Suprapubic skin (tissue), 4 donors: Measurements from ENCODE around the gene HEXIM1. TPM values are rescaled to one million over a fixed set of nuclear protein-coding genes. Genes with fewer than 3 reads are reported as not detected.

Experiments used
- DNase-seq, 2 donors: peaks; one replicate each; pipeline ENCODE4 v3.0.0-alpha.2; 2019; ENCODE audit warnings: low spot score in 2 of 2
- H3K27ac ChIP-seq: fragments of 200-600 bp; sonication (generic); one replicate; pipeline ENCODE4 v1.5.1; 2019
- H3K27me3 ChIP-seq: fragments of 200-600 bp; sonication (generic); one replicate; pipeline ENCODE4 v1.5.1; 2019
- H3K36me3 ChIP-seq: fragments of 200-600 bp; sonication (generic); one replicate; pipeline ENCODE4 v1.5.1; 2019
- H3K4me1 ChIP-seq: fragments of 200-600 bp; sonication (generic); one replicate; pipeline ENCODE4 v1.5.1; 2019
- H3K4me3 ChIP-seq: fragments of 200-600 bp; sonication (generic); one replicate; pipeline ENCODE4 v1.5.1; 2019; ENCODE audit warnings: mild to moderate bottlenecking
- H3K9me3 ChIP-seq: fragments of 200-600 bp; sonication (generic); one replicate; pipeline ENCODE4 v1.5.1; 2019
- EP300 ChIP-seq: sonication (generic); formaldehyde crosslinking; IDR thresholded peaks from one replicate; pipeline ENCODE4 v1.6.1; 2017; ENCODE audit warnings: antibody characterized with exemption
- POLR2A ChIP-seq, 2 donors: fragments of 450-650 bp; IDR thresholded peaks; one replicate each; pipeline ENCODE4 v1.6.1; 2017; ENCODE audit warnings: antibody characterized with exemption in 2 of 2, mild to moderate bottlenecking in 2 of 2, moderate library complexity in 2 of 2
- POLR2AphosphoS5 ChIP-seq, 3 donors: sonication (generic); formaldehyde crosslinking; IDR thresholded peaks; one replicate each; pipeline ENCODE4 v1.6.1; 2017; ENCODE audit warnings: antibody characterized with exemption in 3 of 3
- WGBS: methylation state at CpG from one replicate; pipeline ENCODE4 v1.1.5; 2018; 5-methylcytosine and 5-hydroxymethylcytosine counted together
- total RNA-seq, 4 donors: library from RNA; depleted of rRNA; stranded (reverse); fragments of >200 nt; gene quantifications; one replicate each; pipeline ENCODE4 v1.1.0, GENCODE V29; 2016
- TF ChIP-seq, protein P1 (sequence below), 2 donors: fragments of 200-600 bp in 1 of 2; fragments of 450-650 bp in 1 of 2; sonication (generic) in 1 of 2; IDR thresholded peaks; one replicate each; pipeline ENCODE4 v1.5.1; 2016 to 2019; ENCODE audit warnings: antibody characterized with exemption in 2 of 2, mild to moderate bottlenecking in 1 of 2, moderate library complexity in 1 of 2

HEXIM1 gene
- total RNA-seq, 4 donors from 2014 or later, result 23.1 to 35.6 (median 27.8) TPM

DNA sequence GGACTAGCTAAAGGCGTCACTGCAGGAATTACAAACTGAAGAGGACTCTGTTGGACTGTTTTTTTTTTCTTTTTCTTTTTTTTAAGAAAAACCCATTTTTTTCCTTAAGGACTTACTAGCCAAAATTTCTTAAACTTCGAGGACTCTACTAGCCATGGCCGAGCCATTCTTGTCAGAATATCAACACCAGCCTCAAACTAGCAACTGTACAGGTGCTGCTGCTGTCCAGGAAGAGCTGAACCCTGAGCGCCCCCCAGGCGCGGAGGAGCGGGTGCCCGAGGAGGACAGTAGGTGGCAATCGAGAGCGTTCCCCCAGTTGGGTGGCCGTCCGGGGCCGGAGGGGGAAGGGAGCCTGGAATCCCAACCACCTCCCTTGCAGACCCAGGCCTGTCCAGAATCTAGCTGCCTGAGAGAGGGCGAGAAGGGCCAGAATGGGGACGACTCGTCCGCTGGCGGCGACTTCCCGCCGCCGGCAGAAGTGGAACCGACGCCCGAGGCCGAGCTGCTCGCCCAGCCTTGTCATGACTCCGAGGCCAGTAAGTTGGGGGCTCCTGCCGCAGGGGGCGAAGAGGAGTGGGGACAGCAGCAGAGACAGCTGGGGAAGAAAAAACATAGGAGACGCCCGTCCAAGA, 878 bp downstream of the HEXIM1 start:
- no peak for TF ChIP-seq EP300
- TF ChIP-seq, protein P1, sequence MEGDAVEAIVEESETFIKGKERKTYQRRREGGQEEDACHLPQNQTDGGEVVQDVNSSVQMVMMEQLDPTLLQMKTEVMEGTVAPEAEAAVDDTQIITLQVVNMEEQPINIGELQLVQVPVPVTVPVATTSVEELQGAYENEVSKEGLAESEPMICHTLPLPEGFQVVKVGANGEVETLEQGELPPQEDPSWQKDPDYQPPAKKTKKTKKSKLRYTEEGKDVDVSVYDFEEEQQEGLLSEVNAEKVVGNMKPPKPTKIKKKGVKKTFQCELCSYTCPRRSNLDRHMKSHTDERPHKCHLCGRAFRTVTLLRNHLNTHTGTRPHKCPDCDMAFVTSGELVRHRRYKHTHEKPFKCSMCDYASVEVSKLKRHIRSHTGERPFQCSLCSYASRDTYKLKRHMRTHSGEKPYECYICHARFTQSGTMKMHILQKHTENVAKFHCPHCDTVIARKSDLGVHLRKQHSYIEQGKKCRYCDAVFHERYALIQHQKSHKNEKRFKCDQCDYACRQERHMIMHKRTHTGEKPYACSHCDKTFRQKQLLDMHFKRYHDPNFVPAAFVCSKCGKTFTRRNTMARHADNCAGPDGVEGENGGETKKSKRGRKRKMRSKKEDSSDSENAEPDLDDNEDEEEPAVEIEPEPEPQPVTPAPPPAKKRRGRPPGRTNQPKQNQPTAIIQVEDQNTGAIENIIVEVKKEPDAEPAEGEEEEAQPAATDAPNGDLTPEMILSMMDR (IDR thresholded peaks at IDR 0.05), result peak; percentile 45 to 85
- peak in 2 of 3 donors; percentile 19 to 37 for TF ChIP-seq POLR2AphosphoS5 (IDR thresholded peaks at IDR 0.05)
- peak in 1 of 2 donors; percentile 20 for TF ChIP-seq POLR2A (IDR thresholded peaks at IDR 0.05)
- peak overlapping the region; percentile 100 for H3K27ac ChIP-seq
- no peaks in the 10 kb centered on the region for H3K27me3 ChIP-seq
- H3K4me3 ChIP-seq, result peak overlapping the region; percentile 76
- H3K36me3 ChIP-seq, result no peaks in the 10 kb centered on the region
- DNase-seq, result peak; percentile 92 to 93
- H3K4me1 ChIP-seq, result peaks cover 60% of the 10 kb centered on the region
- no peaks in the 10 kb centered on the region for H3K9me3 ChIP-seq
- under 1% methylated on average over 32 of the region's 32 CpGs for WGBS

DNA sequence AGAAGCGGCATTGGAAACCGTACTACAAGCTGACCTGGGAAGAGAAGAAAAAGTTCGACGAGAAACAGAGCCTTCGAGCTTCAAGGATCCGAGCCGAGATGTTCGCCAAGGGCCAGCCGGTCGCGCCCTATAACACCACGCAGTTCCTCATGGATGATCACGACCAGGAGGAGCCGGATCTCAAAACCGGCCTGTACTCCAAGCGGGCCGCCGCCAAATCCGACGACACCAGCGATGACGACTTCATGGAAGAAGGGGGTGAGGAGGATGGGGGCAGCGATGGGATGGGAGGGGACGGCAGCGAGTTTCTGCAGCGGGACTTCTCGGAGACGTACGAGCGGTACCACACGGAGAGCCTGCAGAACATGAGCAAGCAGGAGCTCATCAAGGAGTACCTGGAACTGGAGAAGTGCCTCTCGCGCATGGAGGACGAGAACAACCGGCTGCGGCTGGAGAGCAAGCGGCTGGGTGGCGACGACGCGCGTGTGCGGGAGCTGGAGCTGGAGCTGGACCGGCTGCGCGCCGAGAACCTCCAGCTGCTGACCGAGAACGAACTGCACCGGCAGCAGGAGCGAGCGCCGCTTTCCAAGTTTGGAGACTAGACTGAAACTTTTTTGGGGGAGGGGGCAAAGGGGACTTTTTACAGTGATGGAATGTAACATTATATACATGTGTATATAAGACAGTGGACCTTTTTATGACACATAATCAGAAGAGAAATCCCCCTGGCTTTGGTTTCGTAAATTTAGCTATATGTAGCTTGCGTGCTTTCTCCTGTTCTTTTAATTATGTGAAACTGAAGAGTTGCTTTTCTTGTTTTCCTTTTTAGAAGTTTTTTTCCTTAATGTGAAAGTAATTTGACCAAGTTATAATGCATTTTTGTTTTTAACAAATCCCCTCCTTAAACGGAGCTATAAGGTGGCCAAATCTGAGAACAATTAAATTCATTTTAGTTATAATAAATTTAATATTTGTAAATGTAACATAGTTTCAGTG, 1.7 kb downstream of the HEXIM1 start:
- peak overlapping the region; percentile 100 for H3K27ac ChIP-seq
- no peaks in the 10 kb centered on the region for H3K36me3 ChIP-seq
- peak overlapping the region; percentile 76 for H3K4me3 ChIP-seq
- DNase-seq, result peak; percentile 90
- no peaks in the 10 kb centered on the region for H3K9me3 ChIP-seq
- no peak for TF ChIP-seq POLR2A (IDR thresholded peaks at IDR 0.05)
- peak in 2 of 3 donors; percentile 17 to 39 for TF ChIP-seq POLR2AphosphoS5 (IDR thresholded peaks at IDR 0.05)
- H3K27me3 ChIP-seq, result no peaks in the 10 kb centered on the region
- WGBS, result 1% methylated on average over 50 of the region's 56 CpGs
- peaks cover 57% of the 10 kb centered on the region for H3K4me1 ChIP-seq

DNA sequence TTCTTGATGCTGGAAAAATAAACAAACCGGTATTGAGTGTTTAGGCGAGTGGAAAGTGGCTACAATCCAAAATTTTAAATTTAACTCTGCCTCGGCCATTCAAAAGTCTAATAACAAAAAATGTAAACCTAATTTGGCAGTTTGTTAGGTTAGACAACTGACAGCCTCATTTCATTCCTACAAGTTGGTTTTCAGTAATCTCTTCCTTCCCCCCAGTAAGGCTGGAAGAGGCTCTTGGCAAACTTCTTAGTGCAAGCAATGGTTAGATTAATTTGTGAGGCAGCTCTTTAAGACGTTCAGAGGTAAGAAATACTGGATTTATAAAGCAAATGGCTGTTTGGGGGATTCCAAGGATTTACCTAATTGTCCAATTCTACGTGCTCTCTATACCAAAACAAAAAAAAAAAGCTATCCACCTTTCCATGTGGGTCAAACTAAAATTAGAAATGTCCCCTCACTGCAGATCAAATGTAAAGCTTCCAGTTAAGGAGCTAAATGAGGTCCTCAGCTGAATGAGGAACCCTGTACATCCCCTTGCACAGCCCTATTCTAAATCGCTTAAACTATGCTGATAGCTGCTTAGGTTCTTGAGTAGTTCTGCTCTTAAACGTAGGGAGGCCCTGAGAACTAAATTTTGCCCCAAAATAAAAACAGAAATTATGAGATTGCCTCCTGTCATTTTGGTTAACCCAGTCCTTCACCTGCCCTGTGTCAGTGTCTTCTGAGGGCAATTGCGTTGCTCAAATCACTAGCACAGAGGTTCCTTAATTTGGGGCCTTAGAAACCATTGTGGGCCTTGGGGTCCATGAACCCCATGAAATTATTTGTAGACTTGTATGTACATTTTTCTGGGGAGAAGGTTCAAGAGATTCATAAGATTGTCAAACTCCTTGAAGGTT, 2.9 kb downstream of the HEXIM1 start:
- 18% methylated on average over 8 of the region's 8 CpGs for WGBS
- Histone ChIP-seq H3K4me3 (peak overlapping the region; percentile 76), H3K27ac (peak overlapping the region; percentile 65), H3K9me3 (no peaks in the 10 kb centered on the region), H3K4me1 (peaks cover 59% of the 10 kb centered on the region), H3K27me3 (no peaks in the 10 kb centered on the region), H3K36me3 (peaks cover 2% of the 10 kb centered on the region)
- no peak for TF ChIP-seq POLR2A (IDR thresholded peaks at IDR 0.05)
- TF ChIP-seq POLR2AphosphoS5 (IDR thresholded peaks at IDR 0.05), result no peak
- TF ChIP-seq, protein P1 (IDR thresholded peaks at IDR 0.05), result no peak
- TF ChIP-seq EP300, result no peak
- DNase-seq, result no peak

DNA sequence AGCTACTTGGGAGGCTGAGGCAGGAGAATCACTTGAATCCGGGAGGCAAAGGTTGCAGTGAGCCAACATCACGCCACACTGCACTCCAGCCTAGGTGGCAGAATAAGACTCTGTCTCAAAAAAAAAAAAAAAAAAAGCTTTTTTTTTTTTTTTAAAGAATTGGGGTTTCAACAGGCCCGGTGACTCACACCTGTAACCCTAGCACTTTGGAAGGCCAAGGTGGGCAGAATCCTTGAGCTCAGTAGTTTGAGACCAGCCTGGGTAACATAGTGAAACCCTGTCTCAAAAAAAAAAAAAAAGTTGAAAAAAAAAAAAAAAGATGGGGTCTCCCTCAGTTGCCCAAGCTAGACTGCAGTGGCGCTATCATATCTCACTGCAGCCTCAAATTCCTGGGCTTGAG, 6.8 kb downstream of the HEXIM1 start:
- no peak for DNase-seq
- Histone ChIP-seq H3K27me3 (no peaks in the 10 kb centered on the region), H3K27ac (peak overlapping the region; percentile 48), H3K9me3 (no peaks in the 10 kb centered on the region), H3K36me3 (peaks cover 2% of the 10 kb centered on the region), H3K4me1 (peaks cover 70% of the 10 kb centered on the region), H3K4me3 (no peak overlapping the region)
- no peak for TF ChIP-seq POLR2AphosphoS5 (IDR thresholded peaks at IDR 0.05)
- no peak for TF ChIP-seq EP300
- TF ChIP-seq POLR2A (IDR thresholded peaks at IDR 0.05), result no peak
- TF ChIP-seq, protein P1 (IDR thresholded peaks at IDR 0.05), result no peak
- 86% methylated on average over 4 of the region's 4 CpGs for WGBS

DNA sequence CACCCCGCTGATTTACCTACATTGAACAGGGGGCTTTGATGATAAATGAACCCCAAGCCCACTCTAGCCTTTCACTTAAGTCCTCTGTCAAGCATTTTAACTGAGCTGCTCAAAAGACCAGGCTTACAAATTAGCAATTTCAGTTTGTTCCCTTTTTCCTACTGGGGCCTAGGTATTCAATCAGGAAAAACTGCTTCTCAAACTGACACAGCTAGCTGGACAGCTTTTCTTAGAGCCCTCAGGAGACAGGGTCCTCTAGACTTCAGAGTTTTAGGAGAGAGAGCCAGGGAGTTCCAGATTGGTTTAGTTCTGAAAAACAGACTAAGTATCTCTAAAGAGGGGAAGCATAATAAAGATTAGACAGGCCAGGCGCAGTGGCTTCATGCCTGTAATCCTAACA, 7.2 kb downstream of the HEXIM1 start:
- Histone ChIP-seq H3K4me3 (no peak overlapping the region), H3K27ac (peak overlapping the region; percentile 48), H3K4me1 (peaks cover 70% of the 10 kb centered on the region), H3K27me3 (no peaks in the 10 kb centered on the region), H3K9me3 (no peaks in the 10 kb centered on the region), H3K36me3 (peaks cover 2% of the 10 kb centered on the region)
- WGBS, result 89% methylated on average over 2 of the region's 2 CpGs
- no peak for TF ChIP-seq POLR2A (IDR thresholded peaks at IDR 0.05)
- no peak for TF ChIP-seq EP300
- TF ChIP-seq, protein P1 (IDR thresholded peaks at IDR 0.05), result no peak
- TF ChIP-seq POLR2AphosphoS5 (IDR thresholded peaks at IDR 0.05), result no peak
- no peak for DNase-seq
